Liver (tissue), 9 donors: ENCODE measurements around the gene RPS6KA2. TPM values are rescaled to one million over a fixed set of nuclear protein-coding genes. Genes with fewer than 3 reads are reported as not detected.

ENCODE experiments used
- DNase-seq: peaks from one replicate; pipeline ENCODE4 v3.0.0-alpha.2; 2017; ENCODE audit warnings: low spot score
- H3K27ac ChIP-seq, 2 donors: one replicate each; pipeline ENCODE4 v1.7.0; 2013; ENCODE audit warnings: inconsistent platforms in 2 of 2, low read length in 2 of 2, control low read depth in 1 of 2, low read depth in 1 of 2, mild to moderate bottlenecking in 1 of 2
- H3K27me3 ChIP-seq, 4 donors: one replicate each; pipeline versions ENCODE4 v1.6.1 to v1.7.0; 2013; ENCODE audit warnings: low read length in 3 of 4, inconsistent platforms in 1 of 4, mild to moderate bottlenecking in 1 of 4, moderate library complexity in 1 of 4; ENCODE audit not compliant: control insufficient read depth in 4 of 4, insufficient read depth in 4 of 4
- H3K36me3 ChIP-seq, 4 donors: one replicate each; pipeline versions ENCODE4 v1.6.1 to v1.7.0; 2013; ENCODE audit warnings: low read length in 3 of 4, mild to moderate bottlenecking in 3 of 4, low read depth in 1 of 4, moderate library complexity in 1 of 4; ENCODE audit not compliant: control insufficient read depth in 4 of 4, insufficient read depth in 3 of 4
- H3K4me1 ChIP-seq, 4 donors: one replicate each; pipeline versions ENCODE4 v1.6.1 to v1.7.0; 2013; ENCODE audit warnings: low read length in 3 of 4, mild to moderate bottlenecking in 3 of 4, moderate library complexity in 1 of 4; ENCODE audit not compliant: control insufficient read depth in 4 of 4, insufficient read depth in 4 of 4
- H3K4me3 ChIP-seq, 3 donors: one replicate each; pipeline versions ENCODE4 v1.6.1 to v1.7.0; 2013; ENCODE audit warnings: low read length in 3 of 3, control low read depth in 1 of 3, low read depth in 1 of 3, mild to moderate bottlenecking in 1 of 3
- H3K9ac ChIP-seq, 2 donors: one replicate each; pipeline ENCODE4 v1.7.0; 2013; ENCODE audit warnings: low read length in 2 of 2, mild to moderate bottlenecking in 2 of 2, moderate library complexity in 2 of 2, control low read depth in 1 of 2, low read depth in 1 of 2
- H3K9me3 ChIP-seq, 4 donors: one replicate each; pipeline versions ENCODE4 v1.6.1 to v1.7.0; 2013; ENCODE audit warnings: low read length in 3 of 4; ENCODE audit not compliant: control insufficient read depth in 4 of 4
- ATF3 ChIP-seq: IDR thresholded peaks from 2 replicates; pipeline ENCODE4 v1.6.1; 2016; ENCODE audit warnings: antibody characterized with exemption
- EGR1 ChIP-seq, 2 donors: IDR thresholded peaks; 2 replicates each; pipeline ENCODE4 v1.6.1; 2016 to 2018; ENCODE audit warnings: antibody characterized with exemption in 2 of 2, low read depth in 2 of 2
- FOXA1 ChIP-seq: IDR thresholded peaks from 2 replicates; pipeline ENCODE4 v1.6.1; 2016; ENCODE audit warnings: antibody characterized with exemption
- FOXA2 ChIP-seq: IDR thresholded peaks from 2 replicates; pipeline ENCODE4 v1.6.1; 2016; ENCODE audit warnings: antibody characterized with exemption
- GABPA ChIP-seq, 2 donors: IDR thresholded peaks in 1 of 2; conservative IDR thresholded peaks in 1 of 2; 2 replicates each; pipeline ENCODE4 v1.6.1; 2016; ENCODE audit warnings: antibody characterized with exemption in 2 of 2, mild to moderate bottlenecking in 1 of 2, moderate library complexity in 1 of 2
- HNF4A ChIP-seq, 2 donors: conservative IDR thresholded peaks; 2 replicates each; pipeline ENCODE4 v1.6.1; 2016; ENCODE audit warnings: antibody characterized with exemption in 2 of 2, mild to moderate bottlenecking in 2 of 2
- HNF4G ChIP-seq: IDR thresholded peaks from 2 replicates; pipeline ENCODE4 v1.6.1; 2016; ENCODE audit warnings: antibody characterized with exemption
- JUND ChIP-seq, 2 donors: IDR thresholded peaks; 2 replicates each; pipeline ENCODE4 v1.6.1; 2016; ENCODE audit warnings: antibody characterized with exemption in 2 of 2
- MAX ChIP-seq: IDR thresholded peaks from 2 replicates; pipeline ENCODE4 v1.6.1; 2016; ENCODE audit warnings: antibody characterized with exemption
- NR2F2 ChIP-seq: IDR thresholded peaks from 2 replicates; pipeline ENCODE4 v1.6.1; 2016; ENCODE audit warnings: antibody characterized with exemption
- RAD21 ChIP-seq, 2 donors: IDR thresholded peaks; 2 replicates each; pipeline ENCODE4 v1.6.1; 2016; ENCODE audit warnings: antibody characterized with exemption in 2 of 2, mild to moderate bottlenecking in 2 of 2
- RXRA ChIP-seq, 2 donors: IDR thresholded peaks; 2 replicates each; pipeline ENCODE4 v1.6.1; 2017 to 2018; ENCODE audit warnings: antibody characterized with exemption in 2 of 2, mild to moderate bottlenecking in 1 of 2
- SP1 ChIP-seq: IDR thresholded peaks from 2 replicates; pipeline ENCODE4 v1.6.1; 2018; ENCODE audit warnings: antibody characterized with exemption, mild to moderate bottlenecking
- TAF1 ChIP-seq: conservative IDR thresholded peaks from 2 replicates; pipeline ENCODE4 v1.6.1; 2016; ENCODE audit warnings: antibody characterized with exemption, mild to moderate bottlenecking
- YY1 ChIP-seq: IDR thresholded peaks from 2 replicates; pipeline ENCODE4 v1.6.1; 2016; ENCODE audit warnings: antibody characterized with exemption, mild to moderate bottlenecking
- ZBTB33 ChIP-seq: IDR thresholded peaks from 2 replicates; pipeline ENCODE4 v1.6.1; 2016; ENCODE audit warnings: antibody characterized with exemption
- WGBS: extraction: QIAGEN DNeasy Blood & Tissue Kit; methylation state at CpG from one replicate; pipeline ENCODE4 v1.1.7; 2013; 5-methylcytosine and 5-hydroxymethylcytosine counted together
- polyA plus RNA-seq, 2 donors: library from polyadenylated mRNA; stranded (reverse) in 1 of 2; unstranded in 1 of 2; fragments of 200-250 nt in 1 of 2; fragments of >200 nt in 1 of 2; fragmentation: Nextera tagmentation in 1 of 2; extraction: Ambion mirVana in 1 of 2; gene quantifications; one replicate each; pipeline versions ENCODE4 v1.2.1 to v1.2.3, GENCODE V29; 2013 to 2015
- total RNA-seq, 2 donors: library from RNA; depleted of rRNA; stranded (reverse); fragments of >200 nt; gene quantifications; one replicate each; pipeline ENCODE4 v1.2.3, GENCODE V29; 2014
- TF ChIP-seq, protein P1 (sequence below): fragments of 150-350 bp; IDR thresholded peaks from 2 replicates; pipeline ENCODE4 v1.5.1; 2017; ENCODE audit warnings: improper control_type of control experiment, low read depth, low read length; ENCODE audit not compliant: missing input control
- TF ChIP-seq, protein P2 (sequence below): IDR thresholded peaks from 2 replicates; pipeline ENCODE4 v1.6.1; 2016; ENCODE audit warnings: antibody characterized with exemption, mild to moderate bottlenecking
- donor health status: healthy.
- donor health status: healthy.
- donor health status: healthy.
- donor health status: healthy.
- donor health status: healthy.

Gene RPS6KA2
- total and polyA plus RNA-seq, 4 donors, result 2.5 to 9.0 (median 5.0) TPM

GRCh38 chr6:166620478-166621113 lies 6.5 kb downstream of the RPS6KA2 start:
- TF ChIP-seq FOXA1 (no peak), FOXA2 (no peak), TAF1 (no peak), RAD21 (IDR thresholded peaks at IDR 0.05) (no peak), YY1 (no peak), MAX (no peak), ATF3 (no peak), SP1 (no peak), EGR1 (IDR thresholded peaks at IDR 0.05; ENCODE audit: low read depth in 2 of 2) (no peak), HNF4G (no peak), ZBTB33 (no peak), RXRA (IDR thresholded peaks at IDR 0.05) (no peak), JUND (IDR thresholded peaks at IDR 0.05) (no peak), NR2F2 (no peak), GABPA (IDR thresholded peaks at IDR 0.05 in 1 of 2, conservative IDR thresholded peaks at IDR 0.05 in 1 of 2) (no peak), HNF4A (conservative IDR thresholded peaks at IDR 0.05) (no peak)
- TF ChIP-seq, protein P1, sequence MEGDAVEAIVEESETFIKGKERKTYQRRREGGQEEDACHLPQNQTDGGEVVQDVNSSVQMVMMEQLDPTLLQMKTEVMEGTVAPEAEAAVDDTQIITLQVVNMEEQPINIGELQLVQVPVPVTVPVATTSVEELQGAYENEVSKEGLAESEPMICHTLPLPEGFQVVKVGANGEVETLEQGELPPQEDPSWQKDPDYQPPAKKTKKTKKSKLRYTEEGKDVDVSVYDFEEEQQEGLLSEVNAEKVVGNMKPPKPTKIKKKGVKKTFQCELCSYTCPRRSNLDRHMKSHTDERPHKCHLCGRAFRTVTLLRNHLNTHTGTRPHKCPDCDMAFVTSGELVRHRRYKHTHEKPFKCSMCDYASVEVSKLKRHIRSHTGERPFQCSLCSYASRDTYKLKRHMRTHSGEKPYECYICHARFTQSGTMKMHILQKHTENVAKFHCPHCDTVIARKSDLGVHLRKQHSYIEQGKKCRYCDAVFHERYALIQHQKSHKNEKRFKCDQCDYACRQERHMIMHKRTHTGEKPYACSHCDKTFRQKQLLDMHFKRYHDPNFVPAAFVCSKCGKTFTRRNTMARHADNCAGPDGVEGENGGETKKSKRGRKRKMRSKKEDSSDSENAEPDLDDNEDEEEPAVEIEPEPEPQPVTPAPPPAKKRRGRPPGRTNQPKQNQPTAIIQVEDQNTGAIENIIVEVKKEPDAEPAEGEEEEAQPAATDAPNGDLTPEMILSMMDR, result no peak
- TF ChIP-seq, protein P2, sequence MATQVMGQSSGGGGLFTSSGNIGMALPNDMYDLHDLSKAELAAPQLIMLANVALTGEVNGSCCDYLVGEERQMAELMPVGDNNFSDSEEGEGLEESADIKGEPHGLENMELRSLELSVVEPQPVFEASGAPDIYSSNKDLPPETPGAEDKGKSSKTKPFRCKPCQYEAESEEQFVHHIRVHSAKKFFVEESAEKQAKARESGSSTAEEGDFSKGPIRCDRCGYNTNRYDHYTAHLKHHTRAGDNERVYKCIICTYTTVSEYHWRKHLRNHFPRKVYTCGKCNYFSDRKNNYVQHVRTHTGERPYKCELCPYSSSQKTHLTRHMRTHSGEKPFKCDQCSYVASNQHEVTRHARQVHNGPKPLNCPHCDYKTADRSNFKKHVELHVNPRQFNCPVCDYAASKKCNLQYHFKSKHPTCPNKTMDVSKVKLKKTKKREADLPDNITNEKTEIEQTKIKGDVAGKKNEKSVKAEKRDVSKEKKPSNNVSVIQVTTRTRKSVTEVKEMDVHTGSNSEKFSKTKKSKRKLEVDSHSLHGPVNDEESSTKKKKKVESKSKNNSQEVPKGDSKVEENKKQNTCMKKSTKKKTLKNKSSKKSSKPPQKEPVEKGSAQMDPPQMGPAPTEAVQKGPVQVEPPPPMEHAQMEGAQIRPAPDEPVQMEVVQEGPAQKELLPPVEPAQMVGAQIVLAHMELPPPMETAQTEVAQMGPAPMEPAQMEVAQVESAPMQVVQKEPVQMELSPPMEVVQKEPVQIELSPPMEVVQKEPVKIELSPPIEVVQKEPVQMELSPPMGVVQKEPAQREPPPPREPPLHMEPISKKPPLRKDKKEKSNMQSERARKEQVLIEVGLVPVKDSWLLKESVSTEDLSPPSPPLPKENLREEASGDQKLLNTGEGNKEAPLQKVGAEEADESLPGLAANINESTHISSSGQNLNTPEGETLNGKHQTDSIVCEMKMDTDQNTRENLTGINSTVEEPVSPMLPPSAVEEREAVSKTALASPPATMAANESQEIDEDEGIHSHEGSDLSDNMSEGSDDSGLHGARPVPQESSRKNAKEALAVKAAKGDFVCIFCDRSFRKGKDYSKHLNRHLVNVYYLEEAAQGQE, result no peak
- no peak for DNase-seq
- 88% methylated on average over 8 of the region's 8 CpGs for WGBS
- Histone ChIP-seq H3K27me3 (no peaks in the 10 kb centered on the region), H3K27ac (no peak overlapping the region), H3K9ac (no peak overlapping the region), H3K4me3 (no peak overlapping the region), H3K9me3 (no peaks in the 10 kb centered on the region), H3K4me1 (peaks cover 0 to 6% (median 1%) of the 10 kb centered on the region in 4 donors), H3K36me3 (no peaks in the 10 kb centered on the region)
